NCI-H2227 treated with DMSO at 0.1 percent for 48 hours (cell line): Measurements from ENCODE around the gene CLIC5.
A peak's percentile ranks its signal among the peaks of the same experiment; 100 is the strongest.

ENCODE experiments used
- DNase-seq: peaks from one replicate; lab custom pipeline; 2025; lab: John Stamatoyannopoulos, UW

CLIC5 gene

DNA sequence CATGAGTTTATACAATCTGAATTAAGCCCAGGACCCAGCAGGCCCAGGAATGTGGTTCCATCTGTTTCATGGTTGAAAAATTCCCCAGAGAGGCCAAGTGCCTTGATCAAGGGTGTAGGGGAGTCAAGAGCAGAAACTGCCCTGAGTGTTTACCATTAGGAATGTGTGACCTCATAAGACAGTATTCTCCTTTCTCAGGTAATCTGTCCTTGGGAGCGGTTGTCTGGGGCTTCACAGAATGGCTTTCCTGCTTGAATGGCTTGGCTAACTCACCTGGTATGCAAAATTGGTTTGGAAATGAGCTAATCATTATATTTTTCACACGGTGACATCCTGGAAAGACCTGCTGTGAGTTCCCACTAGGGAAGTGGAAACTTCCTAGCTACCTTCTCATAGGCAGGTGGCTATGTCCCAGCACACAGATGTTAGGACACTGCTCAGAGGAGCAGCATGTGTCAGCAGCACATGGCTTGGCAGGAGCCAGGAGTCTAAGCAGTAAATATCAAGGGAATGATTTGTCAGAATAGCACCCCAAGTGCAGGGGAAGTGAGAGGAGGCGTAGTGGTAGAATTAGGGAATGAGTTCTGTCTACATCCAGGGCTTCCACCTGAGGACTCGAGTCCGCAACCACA, 17.7 kb downstream of the CLIC5 start:
- DNase-seq: no peak

GRCh38 chr6:45991189-45991588, 24.5 kb downstream of the CLIC5 start:
- DNase-seq: no peak

- no peak for DNase-seq
Observed at GRCh38 chr6:45990162-45990561, 25.5 kb downstream of the CLIC5 start.

DNA sequence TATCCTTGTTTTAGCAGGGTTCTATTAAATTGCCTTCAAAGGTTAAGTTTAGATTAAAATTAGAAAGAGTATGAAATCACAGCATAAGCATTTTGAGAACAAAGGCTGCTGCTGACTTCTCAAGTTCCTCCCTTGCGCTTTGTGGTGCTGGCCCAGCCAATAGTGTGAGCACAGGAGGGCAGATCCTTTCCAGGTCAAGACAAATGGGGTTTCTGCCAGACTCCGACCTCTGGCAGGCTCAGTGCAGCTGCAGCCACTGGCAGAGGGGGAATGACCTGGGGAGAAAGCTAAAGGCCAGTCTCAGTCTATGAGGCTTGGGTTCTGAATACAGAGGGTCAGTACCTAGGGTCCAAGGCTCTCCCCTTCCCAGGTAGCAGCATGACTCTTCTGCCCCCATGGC, 27.0 kb downstream of the CLIC5 start:
- no peak for DNase-seq

GRCh38 chr6:45987856-45988255, 27.8 kb downstream of the CLIC5 start:
- DNase-seq: no peak

- DNase-seq: no peak
Observed at GRCh38 chr6:45986746-45987274, 28.9 kb downstream of the CLIC5 start.

DNA sequence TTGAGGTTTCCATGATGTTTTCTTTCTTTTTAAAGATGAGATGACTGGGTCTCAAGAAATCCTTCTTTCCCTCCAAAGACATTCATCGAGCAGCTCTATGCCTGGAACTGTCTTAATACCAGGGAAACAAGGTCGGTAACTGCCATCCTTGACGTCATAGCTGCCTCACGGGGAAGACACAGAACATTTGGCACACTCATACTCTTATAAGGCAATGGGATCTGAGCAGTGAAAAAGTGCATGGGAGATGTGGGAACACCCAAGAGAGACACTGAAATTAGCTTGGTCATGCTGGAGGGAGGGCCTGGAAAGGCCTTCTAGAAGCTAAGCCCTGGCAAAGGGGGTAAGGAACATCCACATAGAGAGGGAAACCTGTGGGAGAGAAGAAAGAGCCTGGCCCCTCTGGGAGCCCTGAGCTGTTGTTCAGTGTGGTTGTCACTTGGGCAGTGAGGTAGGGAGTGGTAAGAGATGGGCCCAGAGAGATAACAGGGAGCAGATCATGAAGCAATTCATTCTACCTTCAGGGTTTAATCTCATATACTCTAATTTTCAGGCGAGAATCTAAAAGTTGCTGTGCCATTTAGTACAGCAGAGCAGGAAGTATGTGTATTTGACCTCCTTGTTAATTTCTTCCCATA, 30.8 kb downstream of the CLIC5 start:
- no peak for DNase-seq

DNA sequence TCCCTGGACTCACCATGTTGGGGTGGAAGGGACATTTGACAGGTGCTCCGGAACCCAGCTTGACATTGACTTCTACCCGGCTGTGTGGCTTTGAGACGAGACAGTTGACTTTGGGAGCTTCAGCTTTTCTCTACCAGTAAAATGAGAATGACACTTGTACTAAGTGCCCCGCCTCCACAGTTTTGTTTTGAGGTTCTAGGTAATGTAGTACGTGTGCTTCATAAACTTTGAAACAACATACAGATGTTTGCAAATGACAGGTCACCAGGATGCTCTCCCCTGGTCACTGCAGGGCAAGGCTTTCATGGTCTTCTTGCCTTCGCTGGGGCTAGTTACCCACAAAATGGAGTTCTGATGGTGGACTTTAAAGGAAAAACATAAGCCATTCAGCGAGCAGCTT, 31.3 kb downstream of the CLIC5 start:
- no peak for DNase-seq

GRCh38 chr6:45983062-45983461, 32.6 kb downstream of the CLIC5 start:
- DNase-seq: no peak

DNA sequence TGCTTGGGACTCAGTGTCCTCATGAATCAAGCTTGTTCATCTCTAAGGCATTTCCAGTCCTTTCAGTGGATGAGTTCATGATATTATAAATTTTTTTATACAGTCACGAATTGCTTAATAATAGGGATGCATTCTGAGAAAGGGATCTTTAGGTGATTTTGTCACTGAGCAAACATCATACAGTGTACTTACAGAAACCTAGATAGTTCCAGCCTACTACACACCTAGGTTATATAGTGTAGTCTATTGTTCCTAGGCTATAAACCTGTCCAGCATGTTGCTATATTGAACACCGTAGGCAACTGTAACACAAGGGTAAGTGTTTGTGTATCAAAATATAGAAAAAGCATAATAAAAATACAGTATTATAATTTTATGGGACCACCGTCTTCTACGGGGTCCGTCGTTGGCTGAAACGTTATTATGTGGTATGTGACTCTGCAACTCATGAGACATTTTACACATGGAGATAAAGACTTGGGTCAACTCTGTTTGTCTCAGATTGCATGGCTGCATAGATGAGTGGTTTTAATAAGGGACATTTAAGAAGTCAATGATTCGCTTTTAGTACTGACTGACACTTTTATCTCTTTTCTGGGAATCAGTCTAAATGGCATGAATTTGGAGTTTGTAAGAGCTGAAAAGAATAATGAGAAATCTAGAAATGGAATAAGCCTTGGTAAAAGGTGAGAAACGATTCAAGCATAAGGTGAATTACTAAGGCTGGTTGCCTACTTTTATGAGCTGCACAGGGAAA, 33.2 kb downstream of the CLIC5 start:
- no peak for DNase-seq

DNA sequence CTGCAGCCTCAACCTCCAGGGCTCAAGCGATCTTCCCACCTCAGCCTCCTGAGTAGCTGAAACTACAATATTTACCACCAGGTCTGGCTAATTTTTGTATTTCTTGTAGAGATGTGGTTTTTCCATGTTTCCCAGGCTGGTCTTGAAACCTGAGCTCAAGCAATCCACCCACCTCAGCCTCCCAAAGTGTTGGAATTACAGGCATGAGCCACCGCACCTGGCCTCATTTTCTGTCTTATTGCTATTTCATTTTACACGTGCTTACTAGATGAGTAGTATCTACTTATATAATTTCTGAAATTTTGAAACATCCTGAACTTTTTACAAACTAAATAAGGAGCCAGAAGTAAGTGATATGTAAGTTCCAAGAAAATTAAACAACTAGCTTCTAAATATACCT, 34.6 kb downstream of the CLIC5 start:
- DNase-seq: no peak

DNA sequence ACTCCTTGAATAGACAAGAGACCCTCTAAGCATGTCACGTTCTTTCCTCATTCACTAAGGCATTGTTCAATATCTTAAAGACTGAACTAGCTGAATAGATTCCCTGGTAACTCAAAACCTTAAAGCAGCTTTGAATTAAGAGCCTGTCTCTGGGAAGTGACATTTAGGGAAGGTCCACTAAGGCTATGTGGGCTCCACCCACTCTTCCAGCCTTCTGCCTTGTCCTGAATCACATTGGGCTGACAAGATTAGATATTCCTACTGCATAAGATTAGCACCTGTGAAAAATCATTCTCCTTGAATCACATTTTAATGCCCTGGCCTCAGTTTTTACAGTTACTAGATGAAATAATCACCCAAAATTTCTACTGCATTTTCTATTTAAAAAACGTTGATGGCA, 36.3 kb downstream of the CLIC5 start:
- no peak for DNase-seq

DNA sequence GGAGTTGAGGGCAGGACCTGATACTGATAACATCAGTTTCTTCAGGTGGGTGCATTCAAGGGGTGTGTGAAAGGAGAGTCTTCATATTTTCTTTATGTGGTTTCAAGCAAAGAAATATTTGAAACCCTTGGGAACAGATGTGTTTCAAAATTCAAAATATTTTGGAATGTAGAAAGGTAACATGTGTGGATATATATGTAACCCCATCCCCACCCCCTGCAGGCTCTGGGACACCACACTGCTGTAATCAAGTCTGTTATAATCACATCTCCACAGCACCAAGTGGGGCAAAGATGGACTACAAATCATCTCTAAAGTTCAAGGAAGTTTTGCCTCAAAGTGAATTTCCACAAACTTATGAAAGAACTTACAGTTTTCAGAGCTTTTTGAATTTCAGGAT, 41.1 kb downstream of the CLIC5 start:
- DNase-seq: no peak

GRCh38 chr6:45972795-45973503, 42.7 kb downstream of the CLIC5 start:
- no peak for DNase-seq

DNA sequence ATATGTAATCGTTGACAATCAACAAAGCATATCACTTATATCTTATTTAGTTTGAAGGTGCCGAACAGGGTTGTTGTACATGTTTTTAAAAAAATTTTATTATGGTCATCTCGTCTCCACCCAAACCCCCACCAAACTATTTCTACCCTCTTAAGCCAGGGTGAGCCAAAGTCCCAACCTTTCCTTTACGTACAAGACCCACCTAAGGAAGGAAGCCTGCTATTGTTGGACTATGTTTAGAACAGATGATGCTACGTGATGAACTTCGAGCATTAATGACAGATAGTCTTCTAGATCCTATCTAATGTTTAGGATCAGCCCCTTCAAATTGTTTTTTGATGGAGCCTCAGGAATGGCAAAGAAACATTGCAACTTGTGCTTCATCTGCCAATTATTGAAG, 44.4 kb downstream of the CLIC5 start:
- no peak for DNase-seq

DNA sequence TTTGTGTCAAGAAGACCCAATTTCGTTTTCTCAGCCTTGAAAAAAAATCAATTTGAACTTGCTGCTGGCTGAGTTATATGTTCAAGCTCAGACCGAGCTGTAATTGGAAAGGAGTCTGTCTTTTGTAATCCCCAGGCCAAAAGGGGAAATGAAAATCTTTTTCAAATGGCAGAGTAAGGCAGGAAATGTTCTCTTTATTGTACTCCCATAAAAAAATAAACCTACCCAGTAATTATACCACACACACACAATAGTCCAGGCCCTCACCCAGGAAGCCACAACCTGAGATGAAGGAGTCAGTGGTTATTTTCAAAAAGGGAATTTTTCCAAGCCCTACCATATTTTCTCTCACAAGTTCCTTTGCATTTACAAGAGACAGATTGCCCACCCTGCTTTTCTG, 45.3 kb downstream of the CLIC5 start:
- peak; percentile 86 for DNase-seq

DNA sequence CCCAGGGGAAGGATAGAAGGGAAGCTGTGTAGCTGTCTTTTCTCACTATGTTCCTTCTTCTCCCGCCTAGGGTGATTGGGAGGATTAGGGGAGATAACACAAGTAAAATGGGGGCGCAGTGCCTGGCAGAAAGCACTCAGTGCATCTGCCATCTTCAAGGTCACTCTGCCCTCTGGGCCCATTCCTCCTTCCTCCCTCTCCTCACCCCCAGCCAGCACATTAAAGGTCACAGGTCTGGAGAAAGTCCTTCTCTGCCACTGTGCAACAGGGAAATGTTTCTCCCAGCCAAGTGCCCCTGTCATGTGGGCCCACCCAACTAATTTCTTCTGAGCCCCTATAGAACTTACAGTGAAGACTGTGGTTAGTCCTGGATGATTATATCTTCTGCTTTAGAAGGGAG, 45.8 kb downstream of the CLIC5 start:
- DNase-seq: no peak

DNA sequence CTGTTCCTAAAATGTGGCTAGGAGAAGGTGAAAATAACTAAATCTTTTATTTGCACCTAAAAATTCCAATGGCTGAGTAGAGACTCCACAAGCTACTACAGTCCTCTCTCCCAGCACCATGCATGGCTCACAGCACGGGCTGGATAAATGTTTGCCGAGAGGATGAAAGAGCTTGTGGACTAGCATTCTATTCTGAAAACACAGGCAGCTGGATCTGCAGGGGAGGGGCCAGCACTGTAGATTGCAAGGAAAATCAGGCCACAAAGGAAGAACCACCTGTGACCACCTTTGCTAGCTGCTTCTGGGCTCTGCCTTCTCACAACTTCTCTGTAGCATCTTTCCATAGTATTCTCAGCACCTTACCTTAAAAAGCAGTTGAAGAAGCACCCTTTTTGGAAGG, 46.6 kb downstream of the CLIC5 start:
- DNase-seq: no peak

GRCh38 chr6:45967363-45967762, 48.3 kb downstream of the CLIC5 start:
- DNase-seq: no peak

GRCh38 chr6:45966797-45967196, 48.9 kb downstream of the CLIC5 start:
- DNase-seq: no peak

- DNase-seq: no peak
Observed at GRCh38 chr6:45966340-45966739, 49.3 kb downstream of the CLIC5 start.

DNA sequence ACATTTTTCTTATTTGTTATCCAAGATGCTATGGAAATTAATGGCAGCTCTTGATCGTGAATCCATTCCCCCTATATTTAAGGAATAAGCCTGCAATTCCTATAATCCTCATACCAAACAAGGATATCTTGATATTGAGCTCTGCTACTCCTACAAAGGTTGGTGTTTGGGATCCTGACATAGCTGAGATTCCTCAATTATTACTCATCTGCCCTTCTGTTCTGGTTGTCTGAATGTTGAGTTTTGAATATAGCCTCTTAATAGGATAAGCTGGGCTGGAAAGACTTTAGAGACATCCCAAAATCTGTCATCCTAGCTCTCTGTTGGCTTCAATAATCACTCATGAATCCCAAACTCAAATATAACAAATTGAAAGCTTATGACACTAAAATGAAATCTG, 49.9 kb downstream of the CLIC5 start:
- no peak for DNase-seq

- DNase-seq: no peak
Observed at GRCh38 chr6:45965007-45965406, 50.7 kb downstream of the CLIC5 start.
